HG02610 (cell line): Measurements from ENCODE around the gene TRIM16.
A peak's percentile ranks its signal among the peaks of the same experiment; 100 is the strongest.
"Not testable (repeated sequence)": the region's sequence is repeated elsewhere in the genome, so short reads cannot be mapped to it uniquely, and the experiment has no call there.

Source experiments
- ATAC-seq: cut with Tn5 transposase; IDR thresholded peaks from one replicate; pipeline ENCODE4 v1.9.1; 2021; ENCODE audit warnings: mild to moderate bottlenecking, moderate library complexity; ENCODE audit not compliant: unreplicated experiment

Gene TRIM16

DNA sequence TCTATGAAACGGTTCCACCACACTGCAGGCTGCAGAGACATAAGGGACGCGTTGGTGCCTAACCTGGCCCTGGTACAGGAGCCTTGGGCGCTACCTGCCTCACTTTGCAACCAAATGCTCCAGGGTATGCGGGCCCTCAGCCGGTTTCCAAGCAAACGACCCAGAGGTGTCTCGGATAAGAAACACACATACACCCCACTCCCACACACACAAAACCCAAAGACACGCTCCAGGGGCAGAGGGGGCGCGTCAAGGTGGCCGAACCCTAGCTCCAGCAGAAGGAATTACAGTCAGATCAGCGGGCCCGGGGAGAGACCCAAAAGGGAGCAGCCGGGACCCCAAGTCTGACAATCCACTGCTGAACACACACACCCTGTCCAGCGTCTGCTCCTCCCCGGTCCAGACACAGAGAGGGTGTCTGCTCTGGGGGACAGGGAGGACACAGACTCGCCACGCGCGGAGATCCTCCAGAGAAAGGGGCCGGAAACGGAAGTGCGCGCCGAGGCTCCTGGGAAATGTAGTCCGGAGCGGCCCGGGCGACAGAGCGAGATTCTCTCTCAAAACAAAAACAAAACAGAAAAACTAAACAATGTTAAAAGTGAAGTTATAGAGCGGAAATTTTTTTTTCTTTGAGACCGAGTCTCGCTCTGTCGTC lies at the start of gene TRIM16:
TRIM16 (minus strand) TSS at position 488 of the 655 bp plus-strand sequence. CDS start 32,702 bp downstream, outside the sequence.
- peak; percentile 85 for ATAC-seq

DNA sequence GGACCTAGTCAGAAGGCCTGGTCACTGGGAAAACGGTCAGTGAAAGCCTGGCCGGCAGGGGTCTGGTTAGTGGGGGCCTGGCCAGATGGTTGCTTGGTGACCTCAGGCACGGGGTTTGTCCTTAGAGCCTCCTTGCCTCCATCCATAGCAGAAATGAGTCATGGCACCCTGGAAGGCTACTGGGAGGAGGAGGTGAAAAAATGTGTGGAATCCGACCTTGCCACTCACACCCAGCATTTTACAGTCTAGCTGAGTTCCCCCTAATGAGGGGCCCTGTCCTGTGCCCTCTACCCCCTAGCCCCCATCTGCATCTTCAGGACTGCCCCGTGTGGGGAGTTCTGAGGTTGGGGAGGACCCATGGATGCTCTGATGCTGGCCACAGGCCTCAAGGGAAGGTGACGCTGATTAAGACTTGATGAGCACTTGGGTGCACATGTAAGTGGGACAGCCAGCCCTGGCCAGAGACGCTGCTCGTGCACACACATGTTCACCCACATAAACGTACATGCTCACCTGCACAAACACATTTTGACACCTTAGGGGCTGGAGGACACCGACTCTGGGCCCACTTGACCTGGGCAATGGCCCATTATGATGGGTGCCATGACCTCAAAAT lies 49.2 kb upstream of the TRIM16 start:
- ATAC-seq: not testable (repeated sequence)

DNA sequence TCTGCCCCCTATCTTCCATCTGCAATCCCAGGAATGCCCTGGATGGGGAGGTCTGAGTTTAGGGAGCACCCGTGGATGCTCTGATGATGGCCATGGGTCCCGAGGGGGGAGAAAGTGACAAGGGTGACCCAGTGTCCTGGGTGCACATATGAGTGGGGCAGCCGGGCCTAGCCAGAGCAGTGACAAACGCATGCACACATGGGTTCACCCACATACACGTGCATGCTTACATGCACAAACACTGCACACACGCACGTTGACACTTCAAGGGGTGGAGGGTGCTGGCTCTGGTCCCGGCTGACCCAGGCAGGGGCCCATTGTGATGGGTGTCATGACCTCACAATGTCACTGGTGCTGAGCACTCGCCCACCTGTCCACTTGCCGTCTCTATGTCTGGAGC lies 47.8 kb upstream of the TRIM16 start, which contains the start of gene TBC1D26:
TBC1D26 (plus strand) TSS at position 384 of the 400 bp plus-strand sequence. CDS start 3,066 bp downstream, outside the sequence.
- not testable (repeated sequence) for ATAC-seq

DNA sequence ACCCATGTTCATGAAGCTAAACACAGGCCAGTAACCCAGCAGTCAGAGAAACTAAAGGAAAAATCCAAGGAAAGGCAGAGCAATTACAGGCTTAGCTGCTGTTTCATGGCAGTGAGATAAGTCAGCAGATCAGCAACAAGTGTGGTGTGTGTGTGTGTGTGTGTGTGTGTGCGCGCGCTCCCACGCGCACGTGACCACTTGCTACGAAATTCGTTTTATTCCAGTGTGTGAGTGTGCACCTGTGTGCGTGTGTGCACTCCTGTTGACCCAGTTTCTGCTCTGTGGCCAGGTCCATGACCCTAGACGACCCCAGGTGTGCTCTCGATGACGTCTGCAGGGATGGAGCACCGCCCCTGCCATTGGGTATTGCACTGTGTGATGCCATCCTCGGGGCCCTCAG lies 46.4 kb upstream of the TRIM16 start:
- not testable (repeated sequence) for ATAC-seq

DNA sequence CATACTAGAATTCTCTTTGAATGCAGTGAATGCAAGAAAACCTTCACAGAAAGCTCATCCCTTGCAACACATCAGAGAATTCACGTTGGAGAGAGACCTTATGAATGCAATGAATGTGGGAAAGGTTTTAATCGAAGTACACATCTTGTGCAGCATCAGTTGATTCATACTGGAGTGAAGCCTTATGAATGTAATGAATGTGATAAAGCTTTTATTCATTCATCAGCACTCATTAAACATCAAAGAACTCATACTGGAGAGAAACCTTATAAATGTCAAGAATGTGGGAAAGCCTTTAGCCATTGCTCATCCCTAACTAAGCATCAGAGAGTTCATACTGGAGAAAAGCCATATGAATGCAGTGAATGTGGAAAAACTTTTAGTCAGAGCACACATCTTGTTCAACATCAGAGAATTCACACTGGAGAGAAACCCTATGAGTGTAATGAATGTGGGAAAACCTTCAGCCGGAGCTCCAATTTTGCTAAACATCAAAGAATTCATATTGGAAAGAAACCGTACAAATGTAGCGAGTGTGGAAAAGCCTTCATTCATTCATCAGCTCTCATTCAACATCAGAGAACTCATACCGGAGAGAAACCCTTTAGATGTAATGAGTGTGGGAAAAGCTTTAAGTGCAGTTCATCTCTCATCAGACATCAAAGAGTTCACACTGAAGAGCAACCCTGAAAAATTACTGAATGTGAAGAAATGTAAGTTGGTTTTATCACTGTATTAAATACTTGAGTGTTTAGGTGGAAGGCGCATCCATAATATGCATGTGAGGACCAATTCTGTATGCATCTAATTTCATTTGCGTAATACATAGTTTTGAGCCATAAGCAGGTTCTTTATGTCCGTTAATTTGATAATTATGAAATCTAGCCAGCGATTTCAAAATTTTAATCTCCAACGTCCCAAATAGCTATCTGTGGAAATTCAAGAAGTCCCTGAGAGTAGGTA lies 32.8 kb upstream of the TRIM16 start:
- ATAC-seq: not testable (repeated sequence)

DNA sequence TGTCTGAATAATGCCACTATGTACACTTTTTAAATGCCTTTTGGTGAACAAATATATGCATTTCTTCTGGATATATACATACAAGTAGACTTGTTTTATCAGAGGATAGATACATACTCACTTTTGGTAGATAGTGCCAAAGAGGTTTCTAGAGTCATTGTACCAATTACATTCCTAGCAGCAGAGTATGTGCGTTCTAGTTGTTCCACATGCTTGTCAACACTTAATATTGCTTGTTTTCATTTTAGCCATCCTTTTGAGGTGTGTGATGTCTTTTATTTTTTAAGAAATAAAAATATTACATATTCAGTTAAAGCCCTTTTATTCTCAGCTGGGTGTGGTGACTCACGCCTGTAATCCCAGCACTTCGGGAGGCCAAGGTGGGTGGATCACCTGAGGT lies 24.8 kb upstream of the TRIM16 start:
- ATAC-seq: not testable (repeated sequence)

DNA sequence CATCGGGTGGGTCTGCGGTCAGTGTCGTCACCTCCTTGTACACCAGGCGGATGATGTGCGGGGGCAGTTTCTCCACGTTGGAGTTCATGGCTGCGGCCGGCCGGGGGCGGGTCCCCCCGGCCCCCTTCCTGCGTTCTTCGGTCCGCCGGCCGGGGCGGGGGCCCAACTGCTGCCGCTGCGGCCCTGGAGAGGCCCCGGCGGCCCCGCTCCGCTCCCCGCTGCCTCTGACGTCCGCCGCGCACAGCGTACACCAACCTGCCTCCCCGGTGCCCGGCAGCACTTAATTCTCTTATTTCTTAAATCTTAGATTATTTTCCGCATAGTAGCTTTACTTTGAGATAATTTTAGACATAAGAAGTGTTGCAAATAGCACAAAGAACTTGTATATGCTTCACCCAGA lies 20.7 kb upstream of the TRIM16 start:
- not testable (repeated sequence) for ATAC-seq

DNA sequence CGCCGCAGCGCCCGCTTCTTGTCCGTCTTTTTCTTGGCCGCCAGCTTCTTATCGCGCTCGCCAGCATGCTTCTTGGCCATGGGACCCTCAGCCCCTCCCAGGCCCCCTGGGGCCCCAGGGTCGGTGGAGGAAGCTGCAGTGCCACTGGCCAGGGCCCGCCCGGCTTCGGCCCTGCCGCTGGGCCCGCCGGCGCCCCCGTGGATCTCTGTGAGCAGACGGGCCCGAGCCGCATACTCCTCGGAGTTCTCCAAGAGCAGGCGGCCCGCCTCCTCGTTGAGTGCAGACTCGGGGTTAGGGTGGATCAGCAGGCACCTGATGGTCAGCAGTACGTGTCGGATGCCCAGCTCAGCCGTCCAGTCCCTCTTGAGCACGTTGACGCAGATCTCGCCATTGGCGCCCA lies 20.1 kb upstream of the TRIM16 start:
- not testable (repeated sequence) for ATAC-seq

DNA sequence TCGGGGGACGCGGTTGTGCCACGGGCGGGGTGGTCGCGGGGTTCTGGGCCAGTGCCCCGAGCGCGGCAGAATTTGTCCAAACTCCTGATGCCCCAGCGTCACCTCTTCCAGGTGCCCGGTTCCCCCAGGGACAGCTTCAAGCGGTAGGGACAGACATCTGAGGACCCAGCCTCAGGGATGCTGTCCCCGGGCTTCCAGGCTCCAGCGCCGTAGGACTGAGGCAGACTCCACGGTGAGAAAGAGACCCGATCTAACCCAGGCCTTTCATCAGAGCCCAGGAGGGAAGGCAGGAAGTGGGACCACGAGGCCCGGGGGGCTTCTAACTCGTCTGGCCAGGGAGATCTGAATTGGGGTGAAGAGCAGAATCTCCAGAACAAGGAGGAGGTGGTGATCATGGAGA lies 15.8 kb upstream of the TRIM16 start:
- not testable (repeated sequence) for ATAC-seq

DNA sequence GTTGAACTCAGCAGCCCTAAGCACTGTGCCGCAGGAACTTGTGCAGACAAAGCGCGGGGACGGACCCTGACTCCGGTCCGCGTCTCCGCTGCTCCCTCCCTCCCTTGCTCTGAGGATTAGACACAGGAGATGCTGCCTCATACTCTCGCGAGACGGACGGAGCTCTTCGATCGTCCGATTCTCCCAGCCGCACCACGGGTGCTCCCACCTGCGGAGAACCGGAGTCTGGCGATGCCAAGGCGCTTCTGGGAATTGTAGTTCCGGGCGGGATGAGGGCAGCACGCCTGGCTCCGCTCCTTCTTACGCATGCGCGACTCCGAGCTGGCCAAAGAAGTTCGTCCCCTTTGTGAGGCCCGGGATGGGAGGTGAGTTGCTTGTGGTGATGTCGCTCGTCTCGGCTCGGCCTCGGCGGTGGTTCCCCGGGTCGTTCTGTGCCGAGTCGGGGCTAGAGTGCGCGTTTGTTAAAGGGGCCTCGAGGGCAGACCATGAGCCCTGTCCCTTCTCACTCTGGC lies 15.4 kb upstream of the TRIM16 start, which contains the start of gene ZNF286A:
ZNF286A (plus strand) TSS at position 340 of the 512 bp plus-strand sequence. CDS start 578 bp downstream, outside the sequence.
- peak; percentile 99 for ATAC-seq

DNA sequence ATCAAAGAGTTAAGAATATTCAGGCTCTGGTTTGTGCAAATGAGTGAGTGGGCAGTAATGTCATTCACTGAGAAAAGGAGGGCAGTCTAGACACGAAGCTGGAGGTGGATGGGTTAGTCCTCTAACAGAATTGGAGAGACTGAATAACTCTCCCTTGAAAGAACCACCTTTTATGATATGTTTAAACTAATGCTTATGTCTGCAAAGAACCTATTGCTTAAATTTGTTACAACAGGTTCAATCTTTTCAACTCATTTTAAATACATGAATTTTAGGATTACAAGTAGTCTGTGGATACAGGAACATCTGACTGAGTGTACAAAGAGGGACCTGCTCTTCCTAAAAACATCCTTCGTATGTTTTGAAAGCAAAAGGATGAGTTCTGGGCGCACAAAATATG lies 14.9 kb upstream of the TRIM16 start:
- ATAC-seq: not testable (repeated sequence)

DNA sequence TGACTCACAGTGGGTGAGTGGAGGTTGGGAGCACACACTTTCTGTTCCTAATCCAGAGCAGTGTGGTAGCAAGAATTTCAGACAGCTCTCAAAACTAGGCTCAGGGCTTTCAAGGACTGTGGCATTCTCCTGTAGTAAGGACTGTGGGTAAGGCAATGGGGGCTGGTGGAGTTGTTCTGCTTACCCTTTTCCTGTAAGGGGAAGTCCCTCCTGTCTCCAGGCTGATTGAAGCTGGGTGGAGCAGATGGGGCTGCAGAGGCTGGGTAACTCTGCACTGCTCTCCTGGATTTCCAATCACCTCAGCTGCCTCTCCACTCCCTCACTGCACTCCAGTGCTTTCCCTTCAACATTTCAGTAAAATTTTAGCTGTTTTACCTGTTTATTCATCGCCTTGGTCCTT lies 3.4 kb upstream of the TRIM16 start:
- ATAC-seq: not testable (repeated sequence)

DNA sequence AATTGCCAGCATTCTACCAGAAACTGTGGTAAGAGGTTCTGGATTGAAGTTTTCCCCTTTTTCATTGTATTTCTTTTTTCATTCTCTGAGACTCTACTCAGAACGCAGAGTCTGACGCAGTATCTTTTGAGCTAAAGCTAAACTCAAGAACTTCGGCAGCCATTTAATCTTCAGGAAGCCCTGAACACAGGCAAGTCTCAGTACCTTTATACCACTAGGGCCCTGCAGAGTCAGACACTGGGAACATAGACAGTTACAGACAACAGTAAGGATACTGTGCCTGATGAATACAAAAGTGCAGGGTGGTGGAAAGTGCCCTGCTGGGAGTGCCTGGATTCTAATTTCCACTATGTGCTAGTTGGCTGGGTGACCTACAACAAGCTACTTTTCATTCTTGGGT lies 976 bp downstream of the TRIM16 start:
- not testable (repeated sequence) for ATAC-seq

DNA sequence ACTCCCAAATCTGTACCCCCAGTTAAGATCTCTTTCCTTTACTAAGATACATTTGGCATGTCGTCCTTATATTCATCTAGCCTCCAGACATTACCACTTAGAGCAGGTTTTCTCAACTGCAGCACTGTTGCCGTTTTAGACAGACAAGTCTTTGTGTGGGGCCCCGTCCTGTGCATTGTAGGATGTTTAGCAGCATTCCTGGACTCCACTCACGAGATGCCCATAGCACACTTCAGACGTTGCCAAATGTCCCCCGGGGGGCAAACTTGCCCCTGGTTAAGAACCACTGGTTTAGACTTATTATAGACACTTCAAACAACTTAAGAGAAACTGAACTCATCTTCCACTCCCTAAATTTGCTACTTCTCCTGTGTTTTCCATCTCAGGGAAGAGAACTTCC lies 8.1 kb downstream of the TRIM16 start:
- ATAC-seq: not testable (repeated sequence)

DNA sequence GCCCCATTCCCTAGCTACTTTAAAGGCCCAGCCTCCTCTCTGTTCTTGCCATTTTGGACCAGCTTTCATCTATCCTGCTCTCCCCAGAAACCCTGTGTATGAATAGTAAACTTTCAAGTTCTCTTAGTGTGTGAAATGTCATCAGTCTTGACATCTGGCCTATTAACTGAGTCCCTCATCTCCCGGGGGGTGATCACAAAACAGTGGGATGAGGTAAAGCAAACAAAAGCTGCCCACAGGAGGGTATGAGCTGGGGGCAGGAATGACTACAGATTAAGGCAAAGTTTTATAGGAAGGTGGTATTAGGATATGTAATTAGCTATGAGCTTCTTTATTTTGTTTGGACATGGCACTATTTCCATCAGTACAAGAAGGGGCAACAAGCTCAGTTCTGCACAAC lies 9.5 kb downstream of the TRIM16 start:
- ATAC-seq: not testable (repeated sequence)

DNA sequence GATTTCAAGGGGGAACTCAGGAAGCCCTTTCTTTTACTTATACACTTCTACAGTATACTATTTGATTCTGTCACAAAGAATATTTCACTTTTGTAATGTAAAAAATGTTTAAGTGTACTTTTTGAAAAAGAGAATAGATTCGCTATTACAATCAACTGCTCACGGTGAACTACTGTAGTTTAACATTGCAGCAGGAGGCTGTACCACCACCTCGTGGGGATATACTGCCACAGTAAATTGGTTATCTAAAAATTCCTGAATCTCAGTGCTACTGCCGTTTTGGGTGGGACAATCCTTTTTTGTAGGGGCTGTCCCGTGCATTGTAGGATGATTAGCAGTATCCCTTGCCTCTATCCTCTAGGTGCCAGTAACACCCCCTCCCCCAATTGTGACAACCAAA lies 14.6 kb downstream of the TRIM16 start:
- not testable (repeated sequence) for ATAC-seq

DNA sequence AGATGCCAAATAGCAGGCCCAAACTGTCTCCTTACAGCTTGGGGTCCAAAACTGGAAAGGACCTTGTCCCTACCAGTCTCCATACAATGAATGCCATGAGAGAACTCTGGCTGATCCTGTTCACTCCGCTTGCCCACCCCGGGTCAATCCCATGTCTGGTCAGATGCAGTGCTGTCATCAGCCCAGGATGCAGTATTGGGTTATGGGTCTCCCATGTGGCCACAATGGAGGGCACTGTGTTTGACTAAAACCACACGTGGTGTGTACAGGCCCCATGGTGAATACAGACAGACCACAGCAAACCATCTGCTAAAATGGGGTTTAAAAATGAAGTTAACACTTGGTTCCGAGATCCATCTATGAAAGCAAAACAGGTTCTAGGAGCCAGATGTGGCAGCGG lies 20.4 kb downstream of the TRIM16 start:
- ATAC-seq: no peak

DNA sequence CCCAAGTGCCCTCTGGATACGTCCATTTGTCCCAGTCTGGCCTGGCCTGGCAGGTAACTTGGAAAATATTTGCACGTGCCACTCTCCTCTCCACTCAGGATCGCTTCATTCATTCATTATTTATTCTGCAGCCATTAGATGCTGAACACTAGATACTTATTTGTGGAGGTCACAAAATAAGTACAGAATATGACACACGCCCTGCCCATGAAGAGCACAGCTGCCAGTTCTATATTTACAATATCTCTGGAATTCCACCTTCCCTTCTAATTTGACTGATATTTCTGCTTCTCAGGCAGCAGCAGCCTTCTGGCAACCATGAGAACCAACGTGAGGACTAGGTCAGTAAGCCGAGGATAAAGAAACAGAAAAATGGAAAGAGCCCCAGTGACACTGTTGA lies 20.9 kb downstream of the TRIM16 start:
- no peak for ATAC-seq

DNA sequence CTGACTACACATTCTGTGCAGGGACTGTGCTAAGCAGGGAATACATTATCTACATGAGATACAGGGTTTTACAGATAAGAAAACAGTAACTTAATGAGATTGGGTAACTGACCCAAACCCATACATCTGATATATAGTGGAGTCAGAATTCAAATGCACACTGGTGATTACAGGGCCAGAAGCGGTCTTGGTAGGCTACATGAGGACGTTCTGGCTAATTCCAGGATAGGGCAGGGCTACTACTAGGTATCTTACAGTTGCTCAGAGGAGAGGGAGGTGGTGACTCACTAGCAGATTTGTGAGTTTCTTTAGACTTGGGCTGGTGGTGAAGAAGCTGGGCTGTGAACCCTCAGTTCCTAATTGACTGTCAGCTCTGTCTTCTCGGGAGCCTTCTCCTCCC lies 21.4 kb downstream of the TRIM16 start:
- no peak for ATAC-seq

DNA sequence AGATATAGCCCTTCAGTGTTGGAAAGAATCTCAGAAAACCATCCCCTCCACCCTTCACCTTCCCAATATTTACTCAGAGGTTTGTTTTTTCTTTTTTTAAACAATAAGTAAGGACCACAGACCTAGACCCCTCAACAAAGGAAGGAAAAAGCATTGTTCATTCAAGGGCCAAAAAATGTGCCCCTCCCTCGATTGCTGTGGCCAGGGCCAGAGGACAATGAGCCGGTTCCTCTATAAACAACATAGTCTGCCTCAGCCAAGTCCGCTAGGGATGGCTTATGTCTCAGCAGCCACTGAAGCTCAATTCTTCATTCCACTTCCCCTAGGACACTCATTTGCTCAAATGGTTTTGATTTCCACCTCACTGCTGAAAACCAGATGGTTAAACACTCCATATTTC lies 24.0 kb downstream of the TRIM16 start:
- no peak for ATAC-seq

DNA sequence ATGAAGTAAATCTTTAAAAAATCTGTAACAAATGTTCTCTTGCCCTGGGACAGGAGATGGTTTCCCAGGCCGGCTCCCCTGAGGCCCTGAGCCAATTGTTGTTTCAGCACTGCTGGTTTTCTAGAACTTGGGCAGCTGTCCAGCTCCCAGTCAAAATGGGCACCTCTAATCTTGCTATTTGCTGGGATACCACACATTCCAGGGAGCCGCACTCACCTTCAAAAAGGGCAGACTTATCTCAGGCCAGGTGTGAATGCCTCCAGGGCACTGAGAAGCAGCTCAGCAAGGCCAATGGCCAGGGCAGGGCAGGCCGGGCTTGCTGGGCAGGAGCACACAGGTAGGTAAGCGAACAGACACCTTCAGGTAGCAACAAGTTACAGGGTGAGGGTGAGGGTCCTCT lies 24.4 kb downstream of the TRIM16 start:
- ATAC-seq: no peak
